ENCODE results near the gene SOWAHB. TPM values are rescaled to one million over a fixed set of nuclear protein-coding genes. Genes with fewer than 3 reads are reported as not detected.

SOWAHB gene
- total and polyA plus RNA-seq, 2 donors (not counting 1 experiment from before 2014, with no cell fraction given): not detected

DNA sequence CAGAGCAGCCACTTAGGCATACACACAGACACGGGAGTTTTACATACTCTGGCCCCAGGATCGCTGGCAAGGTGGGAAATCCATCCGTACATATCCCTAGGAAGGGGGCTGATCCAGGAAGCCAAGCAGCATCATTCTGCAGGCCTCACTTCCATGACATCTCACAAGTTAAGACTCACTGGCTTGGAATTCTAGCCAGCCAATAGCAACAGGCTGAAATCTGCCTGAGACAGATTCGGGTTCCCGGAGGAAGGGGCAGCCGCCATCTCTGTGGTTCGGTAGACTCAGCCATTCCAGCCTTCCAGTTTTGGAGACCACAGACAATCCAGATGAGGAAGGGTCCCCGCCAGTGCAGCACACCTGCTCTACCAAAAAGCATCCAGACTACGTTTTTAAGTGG lies 31.3 kb downstream of the SOWAHB start:
- Mint-ChIP-seq H3K27ac (no peak overlapping the region), H3K4me1 (no peaks in the 10 kb centered on the region), H3K4me3 (no peak overlapping the region), H3K27me3 (peaks cover 14% of the 10 kb centered on the region), H3K9me3 (ENCODE audit: insufficient read depth) (no peaks in the 10 kb centered on the region)
- no peaks in the 10 kb centered on the region for H4K20me1 ChIP-seq (ENCODE audit: control insufficient read depth, insufficient read depth, low read length, poor library complexity, severe bottlenecking)
- 96% methylated on average over 9 of the region's 9 CpGs for WGBS (ENCODE audit: insufficient coverage)
- no peak overlapping the region for H3K4me3 ChIP-seq (ENCODE audit: control extremely low read depth in 1 of 5, extremely low read depth in 1 of 5, insufficient read depth in 1 of 5, low read depth in 2 of 5, low read length in 4 of 5)
- ATAC-seq (ENCODE audit: low read depth) (no peak), DNase-seq (no peak)
- no peak overlapping the region for H3K9ac ChIP-seq (ENCODE audit: low read length)
- no peaks in the 10 kb centered on the region for H3K79me2 ChIP-seq (ENCODE audit: control insufficient read depth, insufficient read depth, low read length)
- intact Hi-C loops (cut with micrococcal nuclease): no loop called here
- ChIA-PET CTCF (no interaction called here), POLR2A (no interaction called here)
- peaks cover 0 to 4% (median 0%) of the 10 kb centered on the region in 4 experiments for H3K27me3 ChIP-seq (replicated peaks in 1 of 4; ENCODE audit: control extremely low read depth in 1 of 4, control insufficient read depth in 3 of 4, insufficient read depth in 4 of 4, low read length in 3 of 4)
- H2AFZ ChIP-seq (ENCODE audit: insufficient read depth, low read depth, low read length, poor library complexity, severe bottlenecking): no peak overlapping the region
- H3K27ac ChIP-seq (ENCODE audit: low read length in 2 of 2): no peak overlapping the region
- no peak for TF ChIP-seq EZH2 (IDR thresholded peaks at IDR 0.05; ENCODE audit: borderline replicate concordance, insufficient read depth, low read depth, low read length, poor library complexity, severe bottlenecking)
- TF ChIP-seq, protein P1, sequence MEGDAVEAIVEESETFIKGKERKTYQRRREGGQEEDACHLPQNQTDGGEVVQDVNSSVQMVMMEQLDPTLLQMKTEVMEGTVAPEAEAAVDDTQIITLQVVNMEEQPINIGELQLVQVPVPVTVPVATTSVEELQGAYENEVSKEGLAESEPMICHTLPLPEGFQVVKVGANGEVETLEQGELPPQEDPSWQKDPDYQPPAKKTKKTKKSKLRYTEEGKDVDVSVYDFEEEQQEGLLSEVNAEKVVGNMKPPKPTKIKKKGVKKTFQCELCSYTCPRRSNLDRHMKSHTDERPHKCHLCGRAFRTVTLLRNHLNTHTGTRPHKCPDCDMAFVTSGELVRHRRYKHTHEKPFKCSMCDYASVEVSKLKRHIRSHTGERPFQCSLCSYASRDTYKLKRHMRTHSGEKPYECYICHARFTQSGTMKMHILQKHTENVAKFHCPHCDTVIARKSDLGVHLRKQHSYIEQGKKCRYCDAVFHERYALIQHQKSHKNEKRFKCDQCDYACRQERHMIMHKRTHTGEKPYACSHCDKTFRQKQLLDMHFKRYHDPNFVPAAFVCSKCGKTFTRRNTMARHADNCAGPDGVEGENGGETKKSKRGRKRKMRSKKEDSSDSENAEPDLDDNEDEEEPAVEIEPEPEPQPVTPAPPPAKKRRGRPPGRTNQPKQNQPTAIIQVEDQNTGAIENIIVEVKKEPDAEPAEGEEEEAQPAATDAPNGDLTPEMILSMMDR (IDR thresholded peaks at IDR 0.05): no peak
- no peak overlapping the region for H3K4me2 ChIP-seq (replicated peaks; ENCODE audit: low read depth, low read length, poor library complexity, severe bottlenecking)
- no peaks in the 10 kb centered on the region for H3K4me1 ChIP-seq (ENCODE audit: control insufficient read depth in 2 of 2, insufficient read depth in 2 of 2, low read length in 2 of 2)
- peaks cover 0 to 8% (median 0%) of the 10 kb centered on the region in 3 donors for H3K9me3 ChIP-seq (ENCODE audit: control extremely low read depth in 1 of 3, control insufficient read depth in 2 of 3, insufficient read depth in 1 of 3, low read length in 2 of 3)
- H3K36me3 ChIP-seq (replicated peaks in 1 of 2; ENCODE audit: control extremely low read depth in 1 of 2, control insufficient read depth in 1 of 2, extremely low read depth in 1 of 2, insufficient read depth in 2 of 2, low read length in 1 of 2): no peaks in the 10 kb centered on the region

DNA sequence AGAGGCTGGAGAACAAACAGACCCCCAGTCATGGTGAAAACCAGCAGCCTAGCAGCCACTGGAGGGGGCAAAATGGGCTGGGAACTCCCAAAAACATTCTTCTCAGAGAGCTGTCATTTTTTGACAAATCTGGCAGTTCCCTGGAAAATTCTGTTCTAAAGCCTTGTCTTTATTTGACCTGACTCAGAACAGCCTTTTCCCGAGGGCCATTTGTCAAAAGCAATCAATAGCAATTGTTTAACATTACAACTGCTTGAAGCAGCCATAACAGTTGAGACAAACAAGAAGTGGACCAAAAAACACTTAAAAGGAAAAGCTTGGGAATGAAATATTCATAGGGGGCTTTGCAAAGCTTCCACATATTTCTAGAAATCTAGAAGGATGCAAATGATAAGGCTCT lies 39.6 kb downstream of the SOWAHB start:
- CTCF ChIA-PET: no interaction called here
- Histone ChIP-seq H4K20me1 (ENCODE audit: control insufficient read depth, insufficient read depth, low read length, poor library complexity, severe bottlenecking) (no peaks in the 10 kb centered on the region), H3K4me1 (ENCODE audit: control insufficient read depth in 2 of 2, insufficient read depth in 2 of 2, low read length in 2 of 2) (no peaks in the 10 kb centered on the region), H3K4me2 (replicated peaks; ENCODE audit: low read depth, low read length, poor library complexity, severe bottlenecking) (no peak overlapping the region), H3K9me3 (ENCODE audit: control extremely low read depth in 1 of 3, control insufficient read depth in 2 of 3, insufficient read depth in 1 of 3, low read length in 2 of 3) (no peaks in the 10 kb centered on the region), H3K27me3 (replicated peaks in 1 of 4; ENCODE audit: control extremely low read depth in 1 of 4, control insufficient read depth in 3 of 4, insufficient read depth in 4 of 4, low read length in 3 of 4) (peaks cover 0 to 3% (median under 1%) of the 10 kb centered on the region in 4 experiments), H3K79me2 (ENCODE audit: control insufficient read depth, insufficient read depth, low read length) (no peaks in the 10 kb centered on the region), H3K9ac (ENCODE audit: low read length) (no peak overlapping the region), H2AFZ (ENCODE audit: insufficient read depth, low read depth, low read length, poor library complexity, severe bottlenecking) (no peak overlapping the region), H3K27ac (ENCODE audit: low read length in 2 of 2) (no peak overlapping the region), H3K36me3 (replicated peaks in 1 of 2; ENCODE audit: control extremely low read depth in 1 of 2, control insufficient read depth in 1 of 2, extremely low read depth in 1 of 2, insufficient read depth in 2 of 2, low read length in 1 of 2) (no peaks in the 10 kb centered on the region), H3K4me3 (ENCODE audit: control extremely low read depth in 1 of 5, extremely low read depth in 1 of 5, insufficient read depth in 1 of 5, low read depth in 2 of 5, low read length in 4 of 5) (no peak overlapping the region)
- Mint-ChIP-seq H3K27ac (no peak overlapping the region), H3K9me3 (ENCODE audit: insufficient read depth) (no peaks in the 10 kb centered on the region), H3K4me1 (no peaks in the 10 kb centered on the region), H3K27me3 (peaks cover 23% of the 10 kb centered on the region), H3K4me3 (no peak overlapping the region)
- DNase-seq (no peak), ATAC-seq (ENCODE audit: low read depth) (no peak)
- intact Hi-C loops (cut with micrococcal nuclease): no loop called here
- POLR2A ChIA-PET: no interaction called here
- TF ChIP-seq, protein P1 (IDR thresholded peaks at IDR 0.05): no peak
- no peak for TF ChIP-seq EZH2 (IDR thresholded peaks at IDR 0.05; ENCODE audit: borderline replicate concordance, insufficient read depth, low read depth, low read length, poor library complexity, severe bottlenecking)
- WGBS (ENCODE audit: insufficient coverage): no CpG with 5 or more reads among the region's 1 CpG

Measured in B cell (primary cell).